Gastroesophageal sphincter (tissue), 4 donors: ENCODE results near the gene SERP2. TPM values are rescaled to one million over a fixed set of nuclear protein-coding genes. Genes with fewer than 3 reads are reported as not detected.
A peak's percentile ranks its signal among the peaks of the same experiment; 100 is the strongest.

Source experiments
- ATAC-seq: fragments of 150-250 bp; one replicate; pipeline ENCODE4 v1.9.1; 2016; ENCODE audit warnings: mild to moderate bottlenecking, moderate library complexity
- H3K27ac ChIP-seq, 4 donors: fragments of 200-600 bp; sonication (generic) in 3 of 4; 1 replicate in 3 of 4; 2 replicates in 1 of 4; pipeline ENCODE4 v1.5.1; 2016 to 2019
- H3K27me3 ChIP-seq: fragments of 200-600 bp; sonication (generic); one replicate; pipeline ENCODE4 v1.5.1; 2019
- H3K36me3 ChIP-seq, 2 donors: fragments of 200-600 bp; sonication (generic); one replicate each; pipeline ENCODE4 v1.5.1; 2019; ENCODE audit warnings: control low read depth in 1 of 2
- H3K4me1 ChIP-seq, 3 donors: fragments of 200-600 bp; sonication (generic); 1 replicate in 2 of 3; 2 replicates in 1 of 3; pipeline ENCODE4 v1.5.1; 2016 to 2019; ENCODE audit warnings: control low read depth in 2 of 3
- H3K4me3 ChIP-seq, 2 donors: fragments of 200-600 bp; sonication (generic); one replicate each; pipeline ENCODE4 v1.5.1; 2019; ENCODE audit warnings: mild to moderate bottlenecking in 1 of 2, moderate library complexity in 1 of 2
- H3K9me3 ChIP-seq, 3 donors: fragments of 200-600 bp; sonication (generic); one replicate each; pipeline ENCODE4 v1.5.1; 2017 to 2019; ENCODE audit warnings: control low read depth in 2 of 3
- CTCF ChIP-seq, 4 experiments: fragments of 200-600 bp in 2 of 4; fragments of 450-650 bp in 2 of 4; sonication (generic) in 1 of 4; IDR thresholded peaks; one replicate each; pipeline ENCODE4 v1.5.1; 2017 to 2019; ENCODE audit warnings: antibody characterized with exemption in 4 of 4, mild to moderate bottlenecking in 2 of 4, moderate library complexity in 2 of 4
- EP300 ChIP-seq: sonication (generic); formaldehyde crosslinking; IDR thresholded peaks from one replicate; pipeline ENCODE4 v1.6.1; 2017; ENCODE audit warnings: antibody characterized with exemption, mild to moderate bottlenecking
- POLR2A ChIP-seq, 2 donors: fragments of 450-650 bp; IDR thresholded peaks; one replicate each; pipeline ENCODE4 v1.6.1; 2017; ENCODE audit warnings: antibody characterized with exemption in 2 of 2, mild to moderate bottlenecking in 2 of 2, moderate library complexity in 1 of 2
- POLR2AphosphoS5 ChIP-seq: sonication (generic); formaldehyde crosslinking; IDR thresholded peaks from one replicate; pipeline ENCODE4 v1.6.1; 2017; ENCODE audit warnings: antibody characterized with exemption
- whole genome bisulfite sequencing, 2 donors: methylation state at CpG; one replicate each; pipeline ENCODE4 v1.1.5; 2018; ENCODE audit warnings: low coverage in 1 of 2; 5-methylcytosine and 5-hydroxymethylcytosine counted together
- total RNA-seq, 4 donors: library from RNA; depleted of rRNA; stranded (reverse); fragments of >200 nt; gene quantifications; one replicate each; pipeline ENCODE4 v1.1.0, GENCODE V29; 2016

SERP2 gene
- total RNA-seq, 4 donors from 2014 or later = 6.9 to 15.6 (median 11.5) TPM

GRCh38 chr13:44437356-44438233, 64.0 kb downstream of the SERP2 start:
- peak overlapping the region; percentile 61 to 95 for H3K4me3 ChIP-seq
- H3K36me3 ChIP-seq = peaks cover 0 to 19% of the 10 kb centered on the region in 2 donors
- peaks cover 0 to 76% (median 5%) of the 10 kb centered on the region in 3 donors for H3K4me1 ChIP-seq
- no peaks in the 10 kb centered on the region for H3K9me3 ChIP-seq
- TF ChIP-seq POLR2A (IDR thresholded peaks at IDR 0.05) (no peak), CTCF (IDR thresholded peaks at IDR 0.05) (peak; percentile 38 to 64 (median 54))
- 0 to 2% methylated on average over 5 of the region's 5 CpGs for WGBS, 2 donors
- no peaks in the 10 kb centered on the region for H3K27me3 ChIP-seq
- peak overlapping the region; percentile 85 to 94 (median 90) for H3K27ac ChIP-seq
- no peak for ATAC-seq

GRCh38 chr13:44438234-44438579, 64.6 kb downstream of the SERP2 start:
- Histone ChIP-seq H3K36me3 (peaks cover 0 to 16% of the 10 kb centered on the region in 2 donors), H3K9me3 (no peaks in the 10 kb centered on the region), H3K4me1 (peaks cover 0 to 70% (median 5%) of the 10 kb centered on the region in 3 donors), H3K4me3 (no peak overlapping the region), H3K27me3 (no peaks in the 10 kb centered on the region), H3K27ac (no peak overlapping the region)
- TF ChIP-seq POLR2A (IDR thresholded peaks at IDR 0.05) = no peak
- 14 to 23% methylated on average over 3 of the region's 3 CpGs for WGBS, 2 donors
- ATAC-seq = no peak

- WGBS, 2 donors = 36 to 56% methylated on average over 4 of the region's 4 CpGs
- Histone ChIP-seq H3K4me3 (no peak overlapping the region), H3K9me3 (no peaks in the 10 kb centered on the region), H3K27ac (peak overlapping the region in 2 of 4 donors; percentile 21 to 32), H3K27me3 (no peaks in the 10 kb centered on the region), H3K36me3 (peaks cover 0 to 3% of the 10 kb centered on the region in 2 donors), H3K4me1 (peaks cover 0 to 57% (median 5%) of the 10 kb centered on the region in 3 donors)
- TF ChIP-seq POLR2AphosphoS5 (peak; percentile 28), POLR2A (IDR thresholded peaks at IDR 0.05) (no peak), CTCF (IDR thresholded peaks at IDR 0.05) (no peak), EP300 (no peak)
- ATAC-seq = no peak
Measured at GRCh38 chr13:44439452-44440024, 65.9 kb downstream of the SERP2 start.

GRCh38 chr13:44440046-44440608, 66.5 kb downstream of the SERP2 start:
- WGBS, 2 donors = 58 to 81% methylated on average over 7 to 10 of the region's 10 CpGs
- H3K27ac ChIP-seq = peak overlapping the region in 2 of 4 donors; percentile 21 to 32
- peaks cover 0 to 52% (median 5%) of the 10 kb centered on the region in 3 donors for H3K4me1 ChIP-seq
- no peaks in the 10 kb centered on the region for H3K9me3 ChIP-seq
- TF ChIP-seq CTCF (IDR thresholded peaks at IDR 0.05) (no peak), POLR2A (IDR thresholded peaks at IDR 0.05) (no peak), POLR2AphosphoS5 (no peak)
- no peak for ATAC-seq
- H3K4me3 ChIP-seq = no peak overlapping the region
- H3K27me3 ChIP-seq = no peaks in the 10 kb centered on the region
- H3K36me3 ChIP-seq = no peaks in the 10 kb centered on the region

Other genes with a start within 250 kb of the SERP2 start
- 100 to 1,000 TPM; 223 to 389 (median 262) TPM for gene TSC22D1, start 202.5 kb downstream of the SERP2 start, total RNA-seq